MG63 (cell line): ENCODE data around the gene MTF1. TPM values are rescaled to one million over a fixed set of nuclear protein-coding genes. Genes with fewer than 3 reads are reported as not detected.

Source experiments
- DNase-seq: peaks from one replicate; pipeline ENCODE4 v3.0.0-alpha.2; 2020
- H3K27me3 ChIP-seq: fragments of 250-450 bp; sonication (Bioruptor Pico); 2 replicates; pipeline ENCODE4 v1.5.1; 2020; ENCODE audit warnings: mild to moderate bottlenecking, moderate library complexity
- H3K36me3 ChIP-seq: fragments of 250-450 bp; sonication (Bioruptor Pico); 2 replicates; pipeline ENCODE4 v1.5.1; 2020; ENCODE audit warnings: mild to moderate bottlenecking, moderate library complexity
- H3K4me3 ChIP-seq: fragments of 250-450 bp; sonication (Bioruptor Pico); 2 replicates; pipeline ENCODE4 v1.5.1; 2020; ENCODE audit warnings: mild to moderate bottlenecking, moderate library complexity
- H3K9me3 ChIP-seq: fragments of 250-450 bp; sonication (Bioruptor Pico); 2 replicates; pipeline ENCODE4 v1.5.1; 2020; ENCODE audit warnings: mild to moderate bottlenecking, moderate library complexity
- total RNA-seq: library from RNA; depleted of rRNA; stranded (reverse); fragments of >200 nt; shearing (Covaris generic); gene quantifications from 2 replicates; pipeline ENCODE4 v1.2.3, GENCODE V29; 2014; ENCODE audit warnings: low replicate concordance

The MTF1 gene
- total RNA-seq, 1 experiment from 2014 or later = 2.5 TPM

GRCh38 chr1:37814252-37814651, 45.1 kb downstream of the MTF1 start:
- no peak for DNase-seq
- no peaks in the 10 kb centered on the region for H3K9me3 ChIP-seq
- no peak overlapping the region for H3K4me3 ChIP-seq
- H3K27me3 ChIP-seq = no peaks in the 10 kb centered on the region
- H3K36me3 ChIP-seq = peaks cover 32% of the 10 kb centered on the region

GRCh38 chr1:37813529-37814145, 45.8 kb downstream of the MTF1 start:
- DNase-seq = no peak
- H3K36me3 ChIP-seq = peaks cover 35% of the 10 kb centered on the region
- H3K9me3 ChIP-seq = no peaks in the 10 kb centered on the region
- H3K27me3 ChIP-seq = no peaks in the 10 kb centered on the region
- no peak overlapping the region for H3K4me3 ChIP-seq

- no peaks in the 10 kb centered on the region for H3K9me3 ChIP-seq
- H3K4me3 ChIP-seq = no peak overlapping the region
- DNase-seq = peak; percentile 76
- H3K36me3 ChIP-seq = peaks cover 36% of the 10 kb centered on the region
- no peaks in the 10 kb centered on the region for H3K27me3 ChIP-seq
Observed at GRCh38 chr1:37811027-37811655, 48.3 kb downstream of the MTF1 start.

GRCh38 chr1:37809942-37810341, 49.5 kb downstream of the MTF1 start:
- Histone ChIP-seq H3K4me3 (no peak overlapping the region), H3K27me3 (no peaks in the 10 kb centered on the region)

GRCh38 chr1:37808369-37809319, 50.7 kb downstream of the MTF1 start:
- DNase-seq = peak; percentile 86
- H3K9me3 ChIP-seq = no peaks in the 10 kb centered on the region
- peak overlapping the region; percentile 75 for H3K4me3 ChIP-seq
- H3K27me3 ChIP-seq = no peaks in the 10 kb centered on the region
- peaks cover 57% of the 10 kb centered on the region for H3K36me3 ChIP-seq

More at GRCh38 chr1:37809942-37810341, 49.5 kb downstream of the MTF1 start:
- Histone ChIP-seq H3K36me3 (peaks cover 44% of the 10 kb centered on the region), H3K9me3 (no peaks in the 10 kb centered on the region)
- no peak for DNase-seq

- Histone ChIP-seq H3K27me3 (no peaks in the 10 kb centered on the region), H3K9me3 (no peaks in the 10 kb centered on the region), H3K4me3 (peak within 1 kb of the TSS; percentile 75), H3K36me3 (peaks cover 66% of the 10 kb centered on the region)
- DNase-seq = peak; percentile 94
Observed at GRCh38 chr1:37807555-37808368, 51.6 kb downstream of the MTF1 start, which contains the start of the genes C1orf122 and YRDC. TSS of gene C1orf122 (plus strand) at chr1:37807790. CDS start at chr1:37808405, 615 bp downstream. TSS of gene YRDC (minus strand) at chr1:37808208. CDS start at chr1:37808180, 28 bp downstream.

- H3K9me3 ChIP-seq = no peaks in the 10 kb centered on the region
- no peak for DNase-seq
- H3K27me3 ChIP-seq = no peaks in the 10 kb centered on the region
- H3K36me3 ChIP-seq = peaks cover 69% of the 10 kb centered on the region
- H3K4me3 ChIP-seq = peak overlapping the region; percentile 75
Observed at GRCh38 chr1:37807220-37807554, 52.2 kb downstream of the MTF1 start.

GRCh38 chr1:37802439-37802838, 57.0 kb downstream of the MTF1 start:
- DNase-seq = no peak
- Histone ChIP-seq H3K27me3 (no peaks in the 10 kb centered on the region), H3K9me3 (no peaks in the 10 kb centered on the region), H3K4me3 (no peak overlapping the region), H3K36me3 (peaks cover 56% of the 10 kb centered on the region)

GRCh38 chr1:37797750-37798345, 61.5 kb downstream of the MTF1 start:
- Histone ChIP-seq H3K27me3 (no peaks in the 10 kb centered on the region), H3K4me3 (no peak overlapping the region), H3K9me3 (no peaks in the 10 kb centered on the region), H3K36me3 (peaks cover 11% of the 10 kb centered on the region)
- no peak for DNase-seq

- Histone ChIP-seq H3K9me3 (no peaks in the 10 kb centered on the region), H3K27me3 (no peaks in the 10 kb centered on the region), H3K36me3 (peaks cover 4% of the 10 kb centered on the region), H3K4me3 (no peak overlapping the region)
- peak; percentile 25 for DNase-seq
Observed at GRCh38 chr1:37795340-37796125, 63.9 kb downstream of the MTF1 start.

- Histone ChIP-seq H3K27me3 (no peaks in the 10 kb centered on the region), H3K36me3 (no peaks in the 10 kb centered on the region), H3K9me3 (no peaks in the 10 kb centered on the region), H3K4me3 (peak overlapping the region; percentile 44)
- no peak for DNase-seq
Observed at GRCh38 chr1:37794372-37795339, 64.7 kb downstream of the MTF1 start.

- peak within 1 kb of the TSS; percentile 44 for H3K4me3 ChIP-seq
- no peaks in the 10 kb centered on the region for H3K36me3 ChIP-seq
- peak; percentile 65 for DNase-seq
- H3K27me3 ChIP-seq = no peaks in the 10 kb centered on the region
- H3K9me3 ChIP-seq = no peaks in the 10 kb centered on the region
Observed at GRCh38 chr1:37793773-37794371, 65.5 kb downstream of the MTF1 start, which contains the start of gene MANEAL. TSS of gene MANEAL (plus strand) at chr1:37793847. CDS start at chr1:37794183, 336 bp downstream.

GRCh38 chr1:37792943-37793686, 66.3 kb downstream of the MTF1 start:
- Histone ChIP-seq H3K9me3 (no peaks in the 10 kb centered on the region), H3K4me3 (no peak overlapping the region), H3K36me3 (no peaks in the 10 kb centered on the region), H3K27me3 (peaks cover 3% of the 10 kb centered on the region)
- no peak for DNase-seq
